ENCODE data around the gene TSC22D2. TPM values are rescaled to one million over a fixed set of nuclear protein-coding genes. Genes with fewer than 3 reads are reported as not detected.

The TSC22D2 gene
- polyA plus RNA-seq, 4 donors: 49.4 to 71.0 (median 61.2) TPM

Other genes with a start within 250 kb of the TSC22D2 start
- 100 to 1,000 TPM; 111 to 138 (median 131) TPM for gene SERP1, start 138.2 kb downstream of the TSC22D2 start, polyA plus RNA-seq (ENCODE audit: insufficient read length in 4 of 4)
- gene EIF2A, start 138.5 kb downstream of the TSC22D2 start, polyA plus RNA-seq (ENCODE audit: insufficient read length in 4 of 4): 100 to 1,000 TPM; 157 to 189 (median 172) TPM
- gene SELENOT, start 195.0 kb downstream of the TSC22D2 start, polyA plus RNA-seq (ENCODE audit: insufficient read length in 4 of 4): 100 to 1,000 TPM in 3 of 4 donors, 10 to 100 TPM in 1; 86.1 to 136 (median 117) TPM

Measured in left renal pelvis (tissue), 4 donors.